ENCODE measurements around the gene UCP3.

- TF ChIP-seq EZH2phosphoT487 (IDR thresholded peaks at IDR 0.05; ENCODE audit: borderline replicate concordance, low read depth, low read length) (no peak), CTCF (conservative IDR thresholded peaks at IDR 0.05; ENCODE audit: low read length) (no peak)
Observed at GRCh38 chr11:73957654-73958361, 51.1 kb downstream of the UCP3 start.
